Activated CD8-positive, alpha-beta memory T cell treated with anti-CD3 and anti-CD28 coated beads, Interleukin-2, amount 50 U/mL, for 24 hours (primary cell): ENCODE data around the gene ANKRD23.
A peak's percentile ranks its signal among the peaks of the same experiment; 100 is the strongest.
"Not testable (repeated sequence)": the region's sequence is repeated elsewhere in the genome, so short reads cannot be mapped to it uniquely, and the experiment has no call there.

ENCODE experiments used
- DNase-seq: peaks from one replicate; pipeline ENCODE4 v3.0.0-alpha.2; 2020; ENCODE audit errors: extremely low read depth

ANKRD23 gene

DNA sequence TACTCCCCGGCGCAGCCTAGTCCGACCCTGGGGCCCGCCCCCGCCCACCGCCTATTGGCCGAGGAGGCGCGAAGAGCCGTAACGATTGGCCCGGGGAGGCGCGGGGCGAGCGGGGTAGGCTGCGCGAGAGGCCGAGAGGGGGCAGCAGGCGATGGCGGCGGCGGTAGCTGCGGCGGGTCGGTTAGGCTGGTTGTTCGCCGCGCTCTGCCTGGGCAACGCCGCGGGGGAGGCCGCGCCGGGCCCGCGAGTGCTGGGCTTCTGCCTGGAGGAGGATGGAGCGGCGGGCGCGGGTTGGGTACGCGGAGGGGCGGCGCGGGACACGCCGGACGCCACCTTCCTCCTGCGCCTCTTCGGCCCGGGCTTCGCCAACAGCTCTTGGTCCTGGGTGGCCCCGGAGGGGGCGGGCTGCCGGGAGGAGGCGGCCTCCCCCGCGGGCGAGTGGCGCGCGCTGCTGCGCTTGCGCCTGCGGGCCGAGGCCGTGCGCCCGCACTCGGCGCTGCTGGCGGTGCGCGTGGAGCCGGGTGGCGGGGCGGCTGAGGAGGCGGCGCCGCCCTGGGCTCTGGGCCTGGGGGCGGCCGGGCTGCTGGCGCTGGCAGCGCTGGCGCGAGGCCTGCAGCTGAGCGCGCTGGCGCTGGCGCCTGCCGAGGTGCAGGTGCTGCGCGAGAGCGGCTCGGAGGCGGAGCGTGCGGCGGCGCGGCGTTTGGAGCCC lies 27.5 kb downstream of the ANKRD23 start, which contains the start of gene CNNM3:
CNNM3 (plus strand) TSS at position 142 of the 709 bp plus-strand sequence; CDS start at position 152, 10 bp downstream.
- peak; percentile 86 for DNase-seq

DNA sequence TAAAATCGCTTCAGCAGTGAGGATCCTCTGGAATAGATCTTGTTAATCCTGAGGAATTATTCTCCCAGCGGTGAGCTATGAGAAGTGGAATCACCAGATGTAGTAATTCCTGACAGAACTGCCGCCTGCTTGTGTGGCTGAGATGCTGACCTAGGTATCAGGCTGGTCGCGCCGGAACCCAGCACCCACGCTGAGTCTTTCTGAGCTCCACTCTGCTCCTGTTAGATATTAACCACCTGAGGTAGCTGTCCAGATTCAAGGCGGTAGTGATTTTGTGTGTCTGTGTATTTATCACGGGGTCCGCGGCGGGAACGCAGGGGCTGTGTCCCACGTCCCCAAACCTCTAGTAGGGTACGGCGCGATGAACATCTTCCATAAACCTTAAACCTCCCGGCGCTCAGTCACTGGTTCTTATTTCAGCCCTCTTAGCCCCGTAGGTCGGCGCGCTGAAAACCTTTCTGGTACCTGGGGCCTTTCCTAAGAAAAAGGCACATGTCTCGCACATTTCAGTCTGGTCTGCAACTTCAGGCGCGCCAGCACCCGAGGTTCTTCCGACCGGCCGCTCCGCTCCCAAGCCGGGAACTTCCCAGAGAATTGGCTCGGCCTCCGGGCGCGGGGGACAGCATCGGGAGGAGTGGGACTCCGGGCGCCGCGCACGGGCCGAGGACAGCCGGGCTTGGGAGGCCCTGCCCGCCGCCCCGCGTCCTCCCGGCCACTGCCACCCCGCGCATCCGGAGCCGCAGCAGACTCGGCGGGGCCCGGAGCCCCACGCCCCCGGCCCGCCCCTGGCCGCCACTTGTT lies 28.3 kb downstream of the ANKRD23 start:
- no peak for DNase-seq

DNA sequence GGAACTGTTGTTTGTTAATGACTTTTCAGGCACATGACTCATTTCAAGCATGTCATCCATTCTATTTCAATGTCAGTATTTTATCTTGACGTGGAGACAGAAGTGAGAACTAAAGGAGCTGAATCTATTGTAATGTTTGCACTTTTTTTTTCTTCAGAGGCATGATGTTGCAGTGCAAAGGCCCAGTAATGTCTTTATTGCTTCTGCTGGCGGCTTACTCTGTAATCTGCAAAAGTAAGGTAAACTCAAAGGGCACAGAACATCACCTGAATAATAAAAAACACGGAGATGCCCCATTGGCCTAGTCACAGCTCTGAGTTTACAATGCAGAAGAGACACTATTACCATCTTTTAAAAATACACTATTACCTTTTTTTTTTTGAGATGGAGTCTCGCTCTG lies 30.2 kb downstream of the ANKRD23 start:
- DNase-seq, result no peak

DNA sequence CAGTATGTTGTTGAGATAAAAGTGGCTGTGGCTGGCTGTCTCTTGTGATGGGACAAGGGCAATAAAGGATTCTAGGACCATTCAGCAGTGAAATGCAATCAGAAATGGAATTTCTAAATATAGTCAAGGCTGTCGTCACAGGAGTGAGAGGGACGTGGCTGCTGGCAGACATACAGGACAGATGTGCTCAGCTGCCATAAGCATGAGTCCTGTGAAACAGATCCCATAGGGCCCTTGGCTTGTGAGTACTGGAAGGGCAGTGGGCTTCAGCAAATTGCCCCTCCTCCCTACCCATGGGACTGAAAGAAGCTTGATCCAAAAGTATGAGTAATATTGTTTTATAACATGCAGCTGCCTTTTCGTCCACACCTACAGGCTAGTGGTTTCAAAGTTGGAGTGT lies 31.9 kb downstream of the ANKRD23 start:
- DNase-seq, result no peak

DNA sequence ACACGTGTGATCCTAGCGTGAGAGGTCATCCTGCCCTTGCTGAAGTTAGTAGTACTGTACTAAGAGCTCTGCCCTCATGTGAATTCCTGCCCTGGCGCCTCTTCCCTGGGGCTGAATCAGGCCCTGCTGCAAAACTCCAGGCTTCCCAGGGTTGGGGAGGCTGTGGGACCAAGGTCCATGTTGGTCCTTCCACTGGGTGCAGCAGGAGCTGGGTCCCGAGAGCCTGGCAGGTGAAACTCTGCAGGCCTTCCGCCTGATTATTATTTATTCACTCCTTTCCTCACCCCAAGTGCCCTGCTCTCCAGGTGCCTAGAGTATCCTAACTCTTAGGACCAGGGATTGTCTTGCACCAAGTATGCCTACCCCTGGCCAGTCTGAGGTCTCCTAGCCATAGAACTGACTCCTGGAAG lies 33.0 kb downstream of the ANKRD23 start:
- DNase-seq, result no peak

DNA sequence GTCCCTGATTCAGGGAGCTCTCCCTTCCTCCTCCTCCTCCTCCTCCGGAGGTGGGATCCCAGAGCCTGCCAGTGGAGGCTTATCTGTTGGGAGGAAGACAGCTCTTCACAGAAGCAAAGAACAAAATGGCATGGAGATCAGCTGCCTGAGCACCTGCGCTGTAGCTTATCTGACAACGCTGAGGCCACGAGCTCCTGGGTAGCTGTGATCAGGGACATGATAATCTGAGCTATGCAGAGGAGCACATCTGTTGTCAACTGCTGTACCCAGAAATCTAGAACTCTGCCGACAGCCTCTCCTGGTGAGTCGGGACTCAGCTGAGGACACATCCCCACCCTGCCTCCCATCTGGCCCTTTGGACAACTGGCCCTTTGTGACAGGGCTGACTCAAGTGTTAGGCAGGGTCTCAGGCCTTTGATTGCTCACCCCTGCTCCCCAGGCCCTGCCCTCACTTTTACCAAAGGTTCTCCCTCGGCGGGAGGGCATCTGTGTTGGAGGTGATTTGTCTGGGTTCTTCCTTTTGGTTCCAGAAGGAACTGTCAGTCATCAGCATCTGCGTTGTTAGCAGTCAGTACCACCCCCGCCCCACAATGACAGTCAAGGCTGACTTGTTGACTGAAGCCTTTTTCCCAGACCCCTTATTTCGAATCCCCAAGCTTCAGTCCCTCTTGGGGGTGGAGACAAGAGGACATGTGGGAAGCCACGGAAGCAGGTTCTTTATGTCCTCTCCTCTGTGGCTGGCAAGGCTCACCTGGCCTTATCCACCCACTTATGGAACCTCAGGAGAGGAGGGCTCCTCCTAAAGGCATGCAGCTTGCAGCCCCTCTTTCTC lies 33.7 kb downstream of the ANKRD23 start:
- DNase-seq, result no peak

DNA sequence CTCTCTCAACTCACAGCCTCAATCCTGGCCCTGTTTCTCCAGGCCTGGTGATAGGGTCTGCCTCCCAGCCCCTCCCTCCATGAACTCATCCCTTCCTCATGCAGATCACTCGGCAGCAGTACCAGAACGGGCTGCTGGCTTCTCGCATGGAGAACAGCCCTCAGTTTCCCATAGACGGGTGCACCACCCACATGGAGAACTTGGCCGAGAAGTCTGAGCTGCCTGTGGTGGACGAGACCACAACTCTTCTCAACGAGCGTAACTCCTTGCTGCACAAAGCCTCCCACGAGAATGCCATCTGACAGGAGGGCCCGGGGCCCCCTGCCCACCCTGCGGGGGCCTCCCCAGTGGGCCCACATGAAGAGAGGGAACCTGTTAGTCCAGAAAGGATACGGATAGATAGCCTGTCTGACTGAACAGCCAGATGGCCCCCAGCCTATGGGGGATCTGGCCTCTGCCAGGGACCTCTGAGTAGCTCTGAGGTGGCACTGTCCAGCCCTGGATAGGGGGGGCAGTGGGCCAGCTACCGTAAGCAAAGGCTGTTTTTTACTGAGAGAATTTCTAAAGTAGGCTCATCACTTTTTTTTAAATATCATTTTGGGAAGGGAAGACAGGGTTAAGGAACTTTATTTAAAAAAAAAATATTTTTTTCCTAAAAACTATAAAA lies 34.5 kb downstream of the ANKRD23 start:
- DNase-seq, result no peak

DNA sequence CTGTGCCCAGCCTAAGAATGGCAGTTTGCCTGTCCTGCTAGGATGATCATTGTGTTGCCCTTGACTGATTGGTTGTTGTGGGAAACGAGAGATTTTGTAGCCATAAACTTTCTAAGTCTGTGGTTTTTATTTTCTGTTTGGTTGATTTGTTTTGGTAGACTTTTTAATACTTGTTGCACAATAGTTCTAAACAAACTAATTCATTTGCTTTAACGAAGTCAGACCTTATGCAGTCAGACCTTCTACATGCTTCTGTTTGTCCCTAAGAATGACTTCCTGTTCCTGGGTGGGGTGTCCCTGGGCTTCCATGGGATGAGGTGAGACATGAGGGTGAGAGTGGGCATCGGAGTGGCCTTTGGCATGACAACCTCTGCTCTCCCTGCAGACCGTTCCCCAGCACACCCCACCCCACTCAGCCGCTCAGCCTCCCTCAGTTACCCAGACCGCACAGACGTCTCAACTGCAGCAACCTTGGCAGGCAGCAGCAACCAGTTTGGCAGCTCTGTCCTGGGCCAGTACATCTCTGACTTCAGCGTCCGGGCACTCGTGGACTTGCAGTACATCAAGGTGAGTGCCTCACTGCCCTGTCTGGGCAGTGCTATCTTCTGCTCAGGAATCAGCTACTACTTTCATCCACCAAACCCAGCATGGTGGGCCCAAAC lies 35.5 kb downstream of the ANKRD23 start:
- DNase-seq, result no peak

DNA sequence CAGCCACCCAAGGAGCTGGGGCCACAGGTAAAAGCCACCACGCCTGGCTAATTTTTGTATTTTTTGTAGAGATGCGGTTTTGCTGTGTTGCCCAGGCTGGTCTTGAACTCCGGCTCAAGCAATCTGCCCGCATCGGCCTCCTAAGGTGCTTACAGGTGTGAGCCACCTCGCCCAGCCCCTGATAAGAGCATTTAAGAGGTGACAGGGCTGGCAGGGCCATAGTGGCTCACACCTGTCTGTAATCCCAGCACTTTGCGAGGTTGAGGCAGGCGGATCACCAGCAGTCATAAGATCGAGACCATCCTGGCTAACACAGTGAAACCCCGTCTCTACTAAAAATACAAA lies 36.7 kb downstream of the ANKRD23 start:
- no peak for DNase-seq

DNA sequence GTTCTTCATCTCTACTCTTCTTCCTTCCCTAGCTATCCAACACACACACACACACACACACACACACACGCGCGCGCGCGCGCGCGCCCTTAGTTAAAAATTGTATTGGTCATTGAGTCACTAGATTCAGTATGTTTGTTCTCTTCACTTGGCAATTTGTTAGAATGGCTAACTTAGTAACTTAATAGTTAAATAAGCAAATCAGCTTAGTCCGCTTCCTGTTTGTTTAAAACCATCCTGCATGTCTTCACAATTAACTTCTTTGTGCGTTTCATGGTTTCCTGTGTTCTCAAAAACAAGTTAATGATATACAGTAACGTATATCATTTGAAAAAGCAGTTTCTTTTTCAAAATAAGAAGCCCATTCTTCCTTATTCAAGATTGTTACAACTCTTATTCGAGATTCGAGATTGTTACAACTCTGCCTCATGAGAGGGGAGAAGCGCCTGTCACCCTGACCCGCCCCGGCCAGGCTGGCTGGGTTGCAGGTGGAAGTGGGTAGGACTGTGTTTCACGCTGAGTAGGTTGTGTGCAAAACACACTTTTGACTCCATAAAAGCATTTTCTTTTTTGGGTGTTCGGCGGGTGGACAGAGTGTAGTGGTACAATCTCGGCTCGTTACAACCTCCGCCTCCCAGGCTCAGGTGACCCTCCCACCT lies 37.2 kb downstream of the ANKRD23 start:
- no peak for DNase-seq

DNA sequence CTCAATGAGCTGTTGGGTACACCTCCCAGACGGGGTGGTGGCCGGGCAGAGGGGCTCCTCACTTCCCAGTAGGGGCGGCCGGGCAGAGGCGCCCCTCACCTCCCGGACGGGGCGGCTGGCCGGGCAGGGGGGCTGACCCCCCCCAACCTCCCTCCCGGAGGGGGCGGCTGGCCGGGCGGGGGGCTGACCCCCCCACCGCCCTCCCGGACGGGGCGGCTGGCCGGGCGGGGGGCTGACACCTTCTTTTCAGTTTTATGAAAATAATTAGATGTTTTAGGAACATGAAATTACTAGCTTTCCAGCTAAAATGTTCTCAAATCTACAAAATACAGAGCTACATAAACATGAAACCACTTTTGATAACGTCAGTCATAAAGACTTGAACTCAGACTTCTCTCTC lies 37.9 kb downstream of the ANKRD23 start:
- DNase-seq, result not testable (repeated sequence)

DNA sequence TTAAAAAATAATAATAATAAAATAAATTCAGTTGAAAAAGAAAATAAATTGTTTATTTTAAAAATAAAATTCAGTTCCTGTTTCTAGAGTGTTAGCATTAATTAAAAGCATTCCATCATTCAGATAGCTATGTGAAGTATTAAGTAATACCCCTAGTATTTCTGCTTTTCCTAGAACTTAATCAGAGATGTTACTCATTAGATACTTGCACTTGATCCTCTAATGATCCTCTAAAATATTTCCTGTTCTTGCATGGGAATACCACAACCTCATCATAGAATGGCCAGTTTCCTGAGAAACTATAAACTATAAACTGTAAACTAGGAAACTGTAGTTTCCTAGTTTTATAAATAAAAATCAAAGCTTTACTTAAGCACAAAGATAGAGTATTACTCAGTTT lies 38.8 kb downstream of the ANKRD23 start:
- DNase-seq, result no peak

DNA sequence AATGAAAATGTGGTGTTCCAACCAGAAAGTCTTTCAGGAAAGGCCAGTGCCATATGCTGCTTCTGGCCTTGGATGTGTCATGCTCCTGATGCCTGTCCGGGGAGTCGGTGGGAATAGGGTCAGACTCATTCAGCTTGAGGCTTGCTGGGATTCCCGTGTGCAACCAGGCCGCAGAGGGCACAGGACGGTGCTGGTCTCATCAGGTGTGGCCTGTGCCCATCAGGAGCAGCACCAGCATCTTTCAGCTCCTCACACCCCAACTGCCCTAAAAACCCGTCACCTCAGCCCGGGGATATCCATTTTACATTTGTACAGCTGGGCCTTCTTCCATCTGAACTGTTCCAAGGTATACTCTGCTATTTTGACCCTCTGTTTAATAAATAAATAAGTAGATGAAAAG lies 41.1 kb downstream of the ANKRD23 start:
- DNase-seq, result no peak

DNA sequence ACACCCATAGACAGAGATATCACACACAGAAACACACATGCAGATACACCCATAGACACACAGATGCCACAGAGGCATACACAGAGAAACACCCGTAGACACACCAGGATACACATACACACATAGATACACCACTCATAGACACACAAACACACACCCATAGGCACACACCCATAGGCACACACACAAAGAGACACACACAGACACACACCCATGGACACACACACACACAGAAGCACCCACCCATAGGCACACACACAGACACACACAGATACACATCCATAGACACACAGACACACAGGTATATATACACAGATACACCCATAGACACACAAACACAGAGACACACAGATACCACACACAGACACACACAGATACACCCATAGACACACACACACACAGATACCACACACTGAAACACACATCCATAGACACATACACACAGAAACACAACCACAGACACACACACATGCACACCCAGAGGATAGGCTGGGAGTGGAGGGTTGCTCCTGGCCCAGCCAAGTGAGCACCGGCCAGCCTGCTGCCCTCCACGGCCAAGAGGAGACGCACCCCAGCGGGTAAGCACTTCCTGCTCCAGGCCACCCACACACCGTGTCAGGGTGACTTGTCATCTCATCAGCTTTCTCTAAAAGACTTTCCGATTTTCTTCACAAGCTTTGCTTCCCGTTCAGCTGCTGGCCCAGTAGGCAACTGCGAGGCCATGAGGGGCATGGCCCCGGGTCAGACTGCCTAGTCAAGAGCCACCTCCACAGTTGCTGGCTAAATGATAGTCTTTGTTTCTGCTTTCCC lies 41.8 kb downstream of the ANKRD23 start:
- DNase-seq, result no peak

DNA sequence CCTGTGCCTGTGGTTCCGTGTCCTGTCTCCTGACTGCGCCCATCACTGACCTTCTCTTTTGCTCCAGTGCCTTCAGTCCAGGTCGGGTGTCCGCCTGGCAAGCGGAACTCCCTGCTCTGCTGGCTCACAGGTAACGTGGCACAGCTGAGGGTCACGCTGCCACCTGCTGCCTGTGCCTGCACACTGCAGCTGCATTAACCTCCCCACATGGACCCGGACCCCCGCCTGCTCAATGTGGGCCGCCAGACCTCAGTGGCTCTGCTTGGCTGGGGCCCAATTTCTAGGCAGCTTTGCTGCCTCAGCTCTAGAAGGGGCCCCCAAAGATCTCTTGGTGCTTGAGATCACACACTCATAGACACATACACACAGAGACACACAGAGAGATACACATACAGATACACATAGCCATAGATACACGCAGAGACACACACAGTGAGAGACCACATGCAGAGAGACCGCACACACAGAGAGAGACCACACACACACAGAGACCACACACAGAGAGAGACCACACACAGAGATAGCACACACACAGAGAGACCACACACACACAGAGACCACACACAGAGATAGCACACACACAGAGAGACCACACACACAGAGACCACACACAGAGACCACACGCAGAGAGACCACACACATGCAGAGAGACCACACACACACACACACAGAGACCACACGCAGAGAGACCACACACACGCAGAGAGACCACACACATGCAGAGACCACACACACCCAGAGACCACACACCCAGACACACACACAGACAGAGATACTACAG lies 42.6 kb downstream of the ANKRD23 start:
- DNase-seq, result peak; percentile 51

DNA sequence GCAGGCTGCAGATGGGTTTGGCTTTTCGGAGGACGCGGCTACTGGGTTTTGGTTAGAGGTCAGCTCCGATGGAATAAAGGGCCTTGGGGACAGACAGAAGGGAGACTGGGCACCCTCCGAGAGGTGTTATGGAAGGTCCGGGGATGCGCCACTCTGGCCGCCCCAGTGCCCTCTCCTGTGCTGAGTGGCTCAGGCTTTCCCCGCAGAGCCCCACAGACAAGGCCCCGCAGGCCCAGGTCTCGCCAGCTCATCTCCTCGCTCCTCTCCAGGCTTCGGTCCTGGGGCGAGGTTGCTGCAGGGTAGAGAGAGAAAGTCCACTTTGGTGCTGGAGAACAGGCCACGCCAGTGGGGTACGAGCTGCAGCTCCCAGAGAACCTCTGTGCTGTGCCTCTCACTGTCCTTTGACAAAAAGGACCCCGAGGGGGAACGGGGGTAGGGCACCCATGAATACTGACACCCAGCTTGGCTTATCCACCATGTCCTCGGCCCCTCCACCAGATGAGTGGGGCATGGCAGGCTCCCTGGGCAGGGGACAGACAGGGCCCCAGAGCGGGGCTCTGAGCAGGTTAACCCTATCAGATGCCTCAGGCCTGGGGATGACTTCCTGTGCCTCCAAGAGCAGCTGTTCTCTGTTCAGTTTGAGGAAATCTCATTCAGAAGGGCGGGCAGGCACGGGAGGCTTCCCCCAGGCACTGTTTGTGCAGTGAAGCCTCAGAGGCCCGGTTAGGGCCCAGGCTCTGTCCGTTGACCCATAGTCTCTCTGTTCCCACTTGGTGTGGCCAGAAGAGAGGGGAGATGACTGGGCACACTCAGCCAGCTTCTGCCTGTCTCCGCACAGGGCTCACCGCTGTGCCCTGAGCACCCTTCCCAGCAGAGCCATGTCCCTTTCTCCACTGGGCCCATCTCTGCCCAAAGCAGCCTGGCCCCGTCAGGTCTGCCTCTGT lies 43.5 kb downstream of the ANKRD23 start:
- DNase-seq, result no peak

DNA sequence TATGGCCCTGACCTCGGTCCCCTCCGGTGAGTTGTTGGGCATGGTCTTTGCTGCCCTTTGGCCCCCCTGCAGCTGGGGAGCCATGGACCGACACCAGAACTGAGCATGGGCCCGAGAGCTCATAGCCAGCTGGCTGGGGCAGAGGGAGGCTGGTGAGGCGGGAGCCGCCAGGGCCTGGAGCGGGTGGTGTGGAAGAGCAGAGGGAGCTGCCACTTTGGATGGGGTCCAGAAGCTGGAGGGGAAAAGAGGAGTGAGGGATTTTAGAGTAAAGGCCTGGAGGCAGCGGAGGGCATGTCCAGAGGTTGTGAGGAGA lies 44.2 kb downstream of the ANKRD23 start:
- DNase-seq, result no peak
